Loucy (cell line): ENCODE data around the gene FGFR4.

Source experiments
- H2AFZ ChIP-seq: fragments of 200-600 bp; sonication (generic); 2 replicates; pipeline ENCODE4 v1.6.0; 2016; ENCODE audit warnings: antibody characterized with exemption, mild to moderate bottlenecking, low read length, moderate library complexity
- H3F3A ChIP-seq: fragments of 200-600 bp; 2 replicates; pipeline ENCODE4 v1.6.0; 2016; ENCODE audit warnings: antibody characterized with exemption, low read depth, mild to moderate bottlenecking
- H3K27me3 ChIP-seq: fragments of 200-600 bp; sonication (generic); 2 replicates; pipeline ENCODE4 v1.6.1; 2014; ENCODE audit warnings: low read length, mild to moderate bottlenecking; ENCODE audit not compliant: insufficient read depth, poor library complexity, severe bottlenecking
- H3K36me3 ChIP-seq: fragments of 200-600 bp; sonication (generic); 2 replicates; pipeline ENCODE4 v1.6.1; 2016; ENCODE audit warnings: low read length; ENCODE audit not compliant: insufficient read depth
- H3K4me1 ChIP-seq: fragments of 200-600 bp; sonication (generic); 2 replicates; pipeline ENCODE4 v1.5.1; 2014; ENCODE audit warnings: low read length, mild to moderate bottlenecking; ENCODE audit not compliant: insufficient read depth, poor library complexity, severe bottlenecking
- H3K4me2 ChIP-seq: fragments of 200-600 bp; sonication (generic); 2 replicates; pipeline ENCODE4 v1.6.0; 2014; ENCODE audit warnings: antibody characterized with exemption, low read length, low read depth, mild to moderate bottlenecking; ENCODE audit not compliant: poor library complexity, severe bottlenecking
- H3K4me3 ChIP-seq: fragments of 200-600 bp; sonication (generic); 2 replicates; pipeline ENCODE4 v1.5.1; 2014; ENCODE audit warnings: low read length, mild to moderate bottlenecking, mixed read lengths; ENCODE audit not compliant: poor library complexity, severe bottlenecking
- H3K79me2 ChIP-seq: fragments of 200-600 bp; sonication (generic); 2 replicates; pipeline ENCODE4 v1.6.1; 2014; ENCODE audit warnings: low read length; ENCODE audit not compliant: insufficient read depth
- H3K9ac ChIP-seq: fragments of 200-600 bp; sonication (generic); 2 replicates; pipeline ENCODE4 v1.6.0; 2014; ENCODE audit warnings: mild to moderate bottlenecking, low read depth, low read length, moderate library complexity; ENCODE audit not compliant: poor library complexity, severe bottlenecking
- H3K9me2 ChIP-seq: fragments of 200-600 bp; sonication (generic); replicated peaks from 2 replicates; pipeline ENCODE4 v1.6.1; 2016; ENCODE audit warnings: low read depth, low read length, mixed read lengths
- H3K9me3 ChIP-seq: fragments of 200-600 bp; sonication (generic); 2 replicates; pipeline ENCODE4 v1.6.1; 2014; ENCODE audit warnings: mild to moderate bottlenecking, antibody characterized with exemption, low read length, low read depth; ENCODE audit not compliant: insufficient read depth
- H4K20me1 ChIP-seq: fragments of 200-600 bp; sonication (generic); 2 replicates; pipeline ENCODE4 v1.6.0; 2014; ENCODE audit warnings: antibody characterized with exemption, low read length, mild to moderate bottlenecking; ENCODE audit not compliant: insufficient read depth, poor library complexity, severe bottlenecking
- CTCF ChIP-seq: fragments of 200-600 bp; sonication (generic); conservative IDR thresholded peaks from 2 replicates; pipeline ENCODE4 v1.5.1; 2014; ENCODE audit warnings: mild to moderate bottlenecking, antibody characterized with exemption, low read length
- EZH2phosphoT487 ChIP-seq: fragments of 200-600 bp; IDR thresholded peaks from 2 replicates; pipeline ENCODE4 v1.6.1; 2018; ENCODE audit warnings: antibody characterized with exemption, mild to moderate bottlenecking, moderate library complexity, borderline replicate concordance

FGFR4 gene

GRCh38 chr5:177065491-177065890, 21.2 kb upstream of the FGFR4 start:
- Histone ChIP-seq H3K36me3 (no peaks in the 10 kb centered on the region), H2AFZ (no peak overlapping the region), H3K4me1 (no peaks in the 10 kb centered on the region), H3K9me3 (no peaks in the 10 kb centered on the region), H4K20me1 (no peaks in the 10 kb centered on the region), H3K27me3 (no peaks in the 10 kb centered on the region), H3K4me2 (no peak overlapping the region), H3K4me3 (no peak overlapping the region), H3F3A (no peaks in the 10 kb centered on the region), H3K79me2 (no peaks in the 10 kb centered on the region), H3K9me2 (no peaks in the 10 kb centered on the region), H3K9ac (no peak overlapping the region)
- TF ChIP-seq EZH2phosphoT487 (no peak), CTCF (no peak)

GRCh38 chr5:177066224-177066623, 20.5 kb upstream of the FGFR4 start:
- H3K36me3 ChIP-seq, result no peaks in the 10 kb centered on the region
- no peak overlapping the region for H3K4me2 ChIP-seq

GRCh38 chr5:177067503-177067902, 19.2 kb upstream of the FGFR4 start:
- Histone ChIP-seq H3K4me3 (no peak overlapping the region), H3K9me2 (no peaks in the 10 kb centered on the region), H3K79me2 (no peaks in the 10 kb centered on the region), H3K9me3 (no peaks in the 10 kb centered on the region), H3K9ac (no peak overlapping the region), H4K20me1 (no peaks in the 10 kb centered on the region), H3K36me3 (no peaks in the 10 kb centered on the region), H3F3A (no peaks in the 10 kb centered on the region), H3K27me3 (no peaks in the 10 kb centered on the region), H3K4me2 (no peak overlapping the region), H2AFZ (no peak overlapping the region), H3K4me1 (no peaks in the 10 kb centered on the region)
- TF ChIP-seq EZH2phosphoT487, result no peak
- no peak for TF ChIP-seq CTCF

More at GRCh38 chr5:177066224-177066623, 20.5 kb upstream of the FGFR4 start:
- no peaks in the 10 kb centered on the region for H3F3A ChIP-seq
- no peaks in the 10 kb centered on the region for H3K9me2 ChIP-seq
- H3K9ac ChIP-seq, result no peak overlapping the region
- H2AFZ ChIP-seq, result no peak overlapping the region
- TF ChIP-seq EZH2phosphoT487, result no peak
- no peak for TF ChIP-seq CTCF
- no peaks in the 10 kb centered on the region for H4K20me1 ChIP-seq
- H3K9me3 ChIP-seq, result no peaks in the 10 kb centered on the region
- no peak overlapping the region for H3K4me3 ChIP-seq
- no peaks in the 10 kb centered on the region for H3K79me2 ChIP-seq
- no peaks in the 10 kb centered on the region for H3K4me1 ChIP-seq
- H3K27me3 ChIP-seq, result no peaks in the 10 kb centered on the region
